ENCODE data around the gene RAMP3. TPM values are rescaled to one million over a fixed set of nuclear protein-coding genes. Genes with fewer than 3 reads are reported as not detected.
A peak's percentile ranks its signal among the peaks of the same experiment; 100 is the strongest.

Gene RAMP3
- total RNA-seq, 1 donor from 2014 or later: 50.1 TPM

DNA sequence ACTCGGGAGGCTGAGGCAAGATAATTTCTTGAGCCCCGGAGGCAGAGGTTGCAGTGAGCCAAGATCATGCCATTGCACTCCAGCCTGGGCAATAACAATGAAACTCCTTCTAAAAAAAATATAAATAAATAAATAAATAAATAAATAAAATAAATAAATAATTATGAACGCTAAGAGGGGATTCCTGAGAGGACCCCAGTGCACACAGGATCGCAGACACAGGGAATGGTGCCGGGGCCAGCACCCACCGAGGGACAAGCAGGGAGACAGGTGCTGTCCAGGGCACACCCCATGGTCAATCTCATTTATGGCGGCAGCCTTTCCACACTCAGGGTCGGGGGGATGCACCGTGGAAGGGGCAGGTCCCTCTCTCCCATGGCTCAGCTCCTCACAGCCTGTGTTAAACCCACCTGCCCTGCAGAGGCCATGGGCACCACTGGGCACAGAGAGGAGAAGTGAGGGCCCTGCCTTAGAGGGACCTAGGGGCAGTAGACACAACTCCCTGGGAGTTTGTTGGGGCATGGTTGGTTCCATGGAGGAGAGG, 2.2 kb upstream of the RAMP3 start:
- H3K27ac ChIP-seq: no peak overlapping the region
- peaks cover 9% of the 10 kb centered on the region for H3K4me1 ChIP-seq
- peaks cover 9% of the 10 kb centered on the region for H3K27me3 ChIP-seq
- no peaks in the 10 kb centered on the region for H3K9me3 ChIP-seq
- no peak for DNase-seq (ENCODE audit: extremely low spot score in 2 of 2)
- intact Hi-C loops (cut with DNase I): loop anchor here (2.0 to 10.0 kb wide), 2 partner anchors 105 to 709 kb away; no protein-coding TSS in a partner anchor
- H3K36me3 ChIP-seq: no peaks in the 10 kb centered on the region
- no peak overlapping the region for H3K4me3 ChIP-seq
- TF ChIP-seq, protein P1, sequence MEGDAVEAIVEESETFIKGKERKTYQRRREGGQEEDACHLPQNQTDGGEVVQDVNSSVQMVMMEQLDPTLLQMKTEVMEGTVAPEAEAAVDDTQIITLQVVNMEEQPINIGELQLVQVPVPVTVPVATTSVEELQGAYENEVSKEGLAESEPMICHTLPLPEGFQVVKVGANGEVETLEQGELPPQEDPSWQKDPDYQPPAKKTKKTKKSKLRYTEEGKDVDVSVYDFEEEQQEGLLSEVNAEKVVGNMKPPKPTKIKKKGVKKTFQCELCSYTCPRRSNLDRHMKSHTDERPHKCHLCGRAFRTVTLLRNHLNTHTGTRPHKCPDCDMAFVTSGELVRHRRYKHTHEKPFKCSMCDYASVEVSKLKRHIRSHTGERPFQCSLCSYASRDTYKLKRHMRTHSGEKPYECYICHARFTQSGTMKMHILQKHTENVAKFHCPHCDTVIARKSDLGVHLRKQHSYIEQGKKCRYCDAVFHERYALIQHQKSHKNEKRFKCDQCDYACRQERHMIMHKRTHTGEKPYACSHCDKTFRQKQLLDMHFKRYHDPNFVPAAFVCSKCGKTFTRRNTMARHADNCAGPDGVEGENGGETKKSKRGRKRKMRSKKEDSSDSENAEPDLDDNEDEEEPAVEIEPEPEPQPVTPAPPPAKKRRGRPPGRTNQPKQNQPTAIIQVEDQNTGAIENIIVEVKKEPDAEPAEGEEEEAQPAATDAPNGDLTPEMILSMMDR (IDR thresholded peaks at IDR 0.05): no peak
- TF ChIP-seq POLR2A (IDR thresholded peaks at IDR 0.05): no peak
- TF ChIP-seq POLR2AphosphoS5 (IDR thresholded peaks at IDR 0.05; ENCODE audit: insufficient read depth in 1 of 2, low read depth in 1 of 2): no peak

DNA sequence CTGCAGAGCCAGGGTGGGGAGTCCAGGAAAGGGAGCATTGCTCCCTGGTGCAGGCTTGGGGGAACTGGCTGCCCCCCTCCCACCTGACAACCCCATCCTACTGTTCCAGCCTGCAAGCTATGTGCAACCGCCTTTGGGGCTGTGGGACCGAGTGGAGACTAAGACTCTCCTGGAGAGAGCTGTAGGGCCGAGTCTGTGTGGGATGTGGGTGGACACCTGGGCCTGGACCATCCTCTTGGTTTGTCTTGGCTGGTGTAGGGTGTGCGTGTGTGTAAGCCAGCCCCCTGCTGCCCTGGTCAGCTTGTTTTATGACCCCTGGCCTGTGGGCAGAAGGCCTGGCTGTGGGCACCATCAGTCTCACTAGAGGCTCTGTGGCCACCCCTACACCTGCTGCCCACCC, 1.6 kb upstream of the RAMP3 start:
- no peak for DNase-seq (ENCODE audit: extremely low spot score in 2 of 2)
- Histone ChIP-seq H3K36me3 (no peaks in the 10 kb centered on the region), H3K4me1 (peaks cover 9% of the 10 kb centered on the region), H3K9me3 (no peaks in the 10 kb centered on the region), H3K4me3 (no peak overlapping the region), H3K27me3 (peaks cover 9% of the 10 kb centered on the region), H3K27ac (no peak overlapping the region)
- intact Hi-C loops (cut with DNase I): loop anchor here (2.0 to 10.0 kb wide), 2 partner anchors 105 to 709 kb away; no protein-coding TSS in a partner anchor
- no peak for TF ChIP-seq POLR2AphosphoS5 (IDR thresholded peaks at IDR 0.05; ENCODE audit: insufficient read depth in 1 of 2, low read depth in 1 of 2)
- TF ChIP-seq, protein P1 (IDR thresholded peaks at IDR 0.05): no peak
- no peak for TF ChIP-seq POLR2A (IDR thresholded peaks at IDR 0.05)

DNA sequence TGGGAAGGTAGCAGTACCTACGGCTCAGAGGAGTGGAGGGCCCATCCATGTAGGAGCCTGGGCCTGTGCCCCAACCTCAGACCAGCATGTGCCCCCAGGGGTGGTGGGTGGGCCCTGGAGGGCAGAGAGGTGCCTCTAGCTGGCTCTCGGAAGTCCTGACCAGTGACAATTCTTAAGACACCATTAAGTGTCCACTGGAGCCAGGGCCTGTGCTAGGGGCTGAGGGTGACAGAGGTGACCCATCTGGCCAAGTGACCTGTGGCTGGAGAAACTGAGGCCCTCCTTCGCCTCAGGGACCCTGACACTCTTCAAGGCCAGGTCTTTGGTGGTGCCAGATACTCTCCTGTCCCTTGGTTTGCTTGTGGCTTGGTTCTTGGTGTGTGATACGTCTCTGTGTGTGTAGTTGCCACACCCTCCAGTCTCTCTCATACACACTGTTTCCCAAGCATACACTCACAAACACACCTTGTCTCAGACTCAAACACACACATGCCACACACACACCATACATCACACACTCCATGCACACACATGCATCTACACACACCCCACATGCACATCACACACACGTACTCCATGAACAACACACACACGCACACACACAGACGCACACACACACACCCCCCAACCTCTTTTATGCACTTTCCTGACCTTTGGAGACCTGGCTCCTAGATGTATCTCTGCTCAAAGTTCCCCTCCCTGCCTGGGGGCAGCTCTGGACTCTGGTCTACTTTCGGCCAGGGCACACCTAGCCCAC, 897 bp upstream of the RAMP3 start:
- TF ChIP-seq POLR2AphosphoS5 (IDR thresholded peaks at IDR 0.05; ENCODE audit: insufficient read depth in 1 of 2, low read depth in 1 of 2): no peak
- TF ChIP-seq, protein P1 (IDR thresholded peaks at IDR 0.05): no peak
- no peak for TF ChIP-seq POLR2A (IDR thresholded peaks at IDR 0.05)
- DNase-seq (ENCODE audit: extremely low spot score in 2 of 2): no peak
- Histone ChIP-seq H3K9me3 (no peaks in the 10 kb centered on the region), H3K27ac (no peak overlapping the region), H3K27me3 (peaks cover 9% of the 10 kb centered on the region), H3K4me3 (peak overlapping the region; percentile 42 to 43), H3K4me1 (peaks cover 9% of the 10 kb centered on the region), H3K36me3 (no peaks in the 10 kb centered on the region)
- intact Hi-C loops (cut with DNase I): loop anchor here (10.0 kb wide), 1 partner anchor 708 kb away; no protein-coding TSS in a partner anchor

DNA sequence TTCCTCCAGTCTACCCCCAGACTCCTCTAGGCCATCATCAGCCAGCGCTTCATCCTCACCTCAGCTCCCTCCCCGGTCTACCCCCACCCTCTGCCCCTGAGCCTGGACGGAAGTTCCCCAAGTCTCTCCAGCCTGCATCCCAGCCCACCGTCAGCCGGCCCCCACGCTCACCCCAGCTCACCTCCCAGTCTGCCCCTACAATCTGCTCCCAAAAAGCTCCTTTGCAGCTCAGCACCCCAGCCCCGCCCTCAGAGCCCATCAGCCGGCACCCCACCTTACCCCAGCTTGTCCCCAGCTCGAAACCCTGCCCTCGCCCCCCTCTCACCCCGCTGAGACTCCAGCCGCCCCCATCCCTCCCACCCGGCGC, 322 bp upstream of the RAMP3 start:
- no peak overlapping the region for H3K27ac ChIP-seq
- TF ChIP-seq, protein P1 (IDR thresholded peaks at IDR 0.05): no peak
- TF ChIP-seq POLR2AphosphoS5 (IDR thresholded peaks at IDR 0.05; ENCODE audit: insufficient read depth in 1 of 2, low read depth in 1 of 2): no peak
- no peak for TF ChIP-seq POLR2A (IDR thresholded peaks at IDR 0.05)
- intact Hi-C loops (cut with DNase I): loop anchor here (10.0 kb wide), 1 partner anchor 708 kb away; no protein-coding TSS in a partner anchor

DNA sequence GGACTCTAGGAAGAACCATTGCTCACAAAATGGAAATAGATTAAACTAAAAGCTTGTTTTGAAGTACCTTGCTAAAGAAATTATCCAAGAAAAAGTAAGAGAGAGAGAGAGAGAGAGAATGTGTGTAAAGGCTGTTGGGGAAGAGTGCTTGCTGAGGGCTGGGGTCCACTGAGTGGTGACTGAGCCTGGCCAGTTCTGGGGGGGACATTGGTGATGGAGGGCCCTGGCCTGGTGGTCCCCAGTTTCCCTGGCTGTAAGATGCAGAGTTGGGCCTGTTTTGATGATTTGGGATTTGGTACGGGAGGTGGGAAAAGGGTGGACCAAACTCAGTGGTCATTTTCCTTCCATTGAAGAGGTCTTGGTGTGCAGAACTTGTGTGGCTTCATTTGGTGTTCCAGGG, 880 bp downstream of the RAMP3 start:
- H3K36me3 ChIP-seq: no peaks in the 10 kb centered on the region
- TF ChIP-seq POLR2AphosphoS5 (IDR thresholded peaks at IDR 0.05; ENCODE audit: insufficient read depth in 1 of 2, low read depth in 1 of 2) (no peak), POLR2A (IDR thresholded peaks at IDR 0.05) (no peak)
- TF ChIP-seq, protein P1 (IDR thresholded peaks at IDR 0.05): no peak
- no peaks in the 10 kb centered on the region for H3K9me3 ChIP-seq
- H3K4me3 ChIP-seq: peak overlapping the region in 1 of 2 donors; percentile 42
- DNase-seq (ENCODE audit: extremely low spot score in 2 of 2): no peak
- H3K27me3 ChIP-seq: peaks cover 9% of the 10 kb centered on the region
- H3K27ac ChIP-seq: peak overlapping the region; percentile 57
- intact Hi-C loops (cut with DNase I): loop anchor here (10.0 kb wide), 1 partner anchor 706 kb away; no protein-coding TSS in a partner anchor
- H3K4me1 ChIP-seq: peaks cover 9% of the 10 kb centered on the region

More for the DNA sequence above, 322 bp upstream of the RAMP3 start:
- Histone ChIP-seq H3K4me1 (peaks cover 9% of the 10 kb centered on the region), H3K27me3 (peaks cover 9% of the 10 kb centered on the region), H3K4me3 (peak overlapping the region; percentile 42 to 43), H3K36me3 (no peaks in the 10 kb centered on the region), H3K9me3 (no peaks in the 10 kb centered on the region)
- no peak for DNase-seq (ENCODE audit: extremely low spot score in 2 of 2)

All from vagina (tissue), 2 donors.